Measurements from ENCODE around the gene CX3CR1. TPM values are rescaled to one million over a fixed set of nuclear protein-coding genes. Genes with fewer than 3 reads are reported as not detected.

CX3CR1 gene
- total RNA-seq, 4 donors from 2014 or later = 0.35 to 0.57 (median 0.44) TPM; not detected in 1

DNA sequence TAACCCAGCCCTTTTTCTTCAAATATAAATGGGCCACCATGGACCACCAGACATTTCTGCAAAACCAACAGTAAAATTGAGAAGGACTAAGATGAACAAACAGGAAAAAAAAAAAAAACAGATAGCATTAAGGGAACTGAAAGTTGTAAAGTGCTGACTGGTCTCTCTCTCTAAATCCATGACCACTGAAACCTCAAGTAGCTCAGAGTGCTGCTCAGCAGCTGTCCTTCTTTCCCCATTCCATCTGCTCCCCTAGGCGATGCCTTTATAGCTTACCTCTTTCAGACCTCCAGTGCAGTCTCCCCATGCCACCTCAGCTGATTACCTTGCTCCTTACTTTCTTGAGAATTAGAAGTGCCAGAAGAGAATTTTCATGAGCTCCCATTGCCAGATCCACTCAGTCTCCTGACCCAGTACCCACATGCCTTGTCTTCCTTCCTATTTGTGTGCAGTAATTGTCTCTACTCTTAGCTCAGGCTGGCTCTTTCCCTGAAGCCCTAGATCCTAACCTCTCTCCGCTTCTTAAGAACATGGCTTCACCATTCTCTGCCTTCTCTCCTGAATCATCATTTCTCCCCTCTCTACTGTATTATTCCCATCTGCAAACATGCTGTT lies 63.6 kb downstream of the CX3CR1 start:
- intact Hi-C loops (cut with DNase I) = no loop called here
- Histone ChIP-seq H3K27me3 (no peaks in the 10 kb centered on the region), H3K36me3 (no peaks in the 10 kb centered on the region), H3K9me3 (no peaks in the 10 kb centered on the region), H3K4me3 (no peak overlapping the region), H3K4me1 (no peaks in the 10 kb centered on the region), H3K27ac (no peak overlapping the region)
- DNase-seq = no peak
- 79 to 84% methylated on average over 2 of the region's 2 CpGs for WGBS, 2 donors
- TF ChIP-seq, protein P1, sequence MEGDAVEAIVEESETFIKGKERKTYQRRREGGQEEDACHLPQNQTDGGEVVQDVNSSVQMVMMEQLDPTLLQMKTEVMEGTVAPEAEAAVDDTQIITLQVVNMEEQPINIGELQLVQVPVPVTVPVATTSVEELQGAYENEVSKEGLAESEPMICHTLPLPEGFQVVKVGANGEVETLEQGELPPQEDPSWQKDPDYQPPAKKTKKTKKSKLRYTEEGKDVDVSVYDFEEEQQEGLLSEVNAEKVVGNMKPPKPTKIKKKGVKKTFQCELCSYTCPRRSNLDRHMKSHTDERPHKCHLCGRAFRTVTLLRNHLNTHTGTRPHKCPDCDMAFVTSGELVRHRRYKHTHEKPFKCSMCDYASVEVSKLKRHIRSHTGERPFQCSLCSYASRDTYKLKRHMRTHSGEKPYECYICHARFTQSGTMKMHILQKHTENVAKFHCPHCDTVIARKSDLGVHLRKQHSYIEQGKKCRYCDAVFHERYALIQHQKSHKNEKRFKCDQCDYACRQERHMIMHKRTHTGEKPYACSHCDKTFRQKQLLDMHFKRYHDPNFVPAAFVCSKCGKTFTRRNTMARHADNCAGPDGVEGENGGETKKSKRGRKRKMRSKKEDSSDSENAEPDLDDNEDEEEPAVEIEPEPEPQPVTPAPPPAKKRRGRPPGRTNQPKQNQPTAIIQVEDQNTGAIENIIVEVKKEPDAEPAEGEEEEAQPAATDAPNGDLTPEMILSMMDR (IDR thresholded peaks at IDR 0.05) = no peak
- no peak for TF ChIP-seq POLR2A (IDR thresholded peaks at IDR 0.05)

DNA sequence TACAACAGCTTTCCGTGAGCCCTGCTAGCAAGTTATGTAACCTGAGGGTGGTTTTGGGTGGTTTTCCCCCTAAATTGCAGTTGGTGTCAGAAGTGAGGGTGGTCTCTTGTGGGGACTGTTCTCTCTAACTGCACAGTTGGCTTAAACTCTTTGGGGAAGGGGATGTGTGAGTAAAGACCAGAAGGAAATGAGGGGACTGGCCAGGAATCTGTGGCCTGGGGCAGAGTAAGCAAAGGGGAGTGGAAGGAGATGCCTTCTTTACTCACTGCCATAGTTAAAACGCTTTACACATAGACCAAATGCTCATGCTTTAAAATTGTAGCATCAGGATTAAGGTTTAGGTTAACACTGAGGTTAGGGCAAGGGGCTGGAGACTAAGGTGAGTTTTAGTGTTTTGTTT lies 66.2 kb downstream of the CX3CR1 start:
- DNase-seq = no peak
- intact Hi-C loops (cut with DNase I) = no loop called here
- no peak overlapping the region for H3K27ac ChIP-seq

More for the DNA sequence above, 66.2 kb downstream of the CX3CR1 start:
- Histone ChIP-seq H3K4me1 (no peaks in the 10 kb centered on the region), H3K27me3 (no peaks in the 10 kb centered on the region), H3K4me3 (no peak overlapping the region), H3K36me3 (no peaks in the 10 kb centered on the region), H3K9me3 (no peaks in the 10 kb centered on the region)
- WGBS, 2 donors = 61 to 75% methylated on average over 2 of the region's 2 CpGs
- TF ChIP-seq POLR2A (IDR thresholded peaks at IDR 0.05) = no peak
- TF ChIP-seq, protein P1 (IDR thresholded peaks at IDR 0.05) = no peak

Other genes starting within 250 kb of the CX3CR1 start
- gene SCN11A, start 228.1 kb downstream of the CX3CR1 start, total RNA-seq = under 1 TPM in 2 of 4 donors, not detected in 2; under 0.01 to 0.04 TPM
- gene WDR48, start 228.0 kb downstream of the CX3CR1 start, total RNA-seq = 10 to 100 TPM in 3 of 4 donors, 1 to 10 TPM in 1; 9.7 to 25.9 (median 19.4) TPM
- gene GORASP1, start 172.4 kb downstream of the CX3CR1 start, total RNA-seq = 100 to 1,000 TPM in 1 of 4 donors, 10 to 100 TPM in 3; 26.4 to 102 (median 43.8) TPM
- 1 to 10 TPM; 1.6 to 2.9 (median 2.5) TPM for gene TTC21A, start 172.4 kb downstream of the CX3CR1 start, total RNA-seq
- gene CSRNP1, start 126.4 kb downstream of the CX3CR1 start, total RNA-seq = 10 to 100 TPM; 11.9 to 35.6 (median 19.7) TPM
- gene XIRP1, start 87.4 kb downstream of the CX3CR1 start, total RNA-seq = under 1 TPM in 2 of 4 donors, not detected in 2; 0.18 to 0.19 TPM
- gene CCR8, start 49.7 kb upstream of the CX3CR1 start, total RNA-seq = under 1 TPM in 1 of 4 donors, not detected in 3; 0.22 TPM
- 10 to 100 TPM in 2 of 4 donors, 1 to 10 TPM in 2; 6.2 to 21.7 (median 12.6) TPM for gene SLC25A38, start 103.3 kb upstream of the CX3CR1 start, total RNA-seq
- gene RPSA, start 126.7 kb upstream of the CX3CR1 start, total RNA-seq = 1,000 to 10,000 TPM in 3 of 4 donors, 100 to 1,000 TPM in 1; 868 to 1,955 (median 1,497) TPM
- gene MOBP, start 187.6 kb upstream of the CX3CR1 start, total RNA-seq = not detected